ACHN (cell line): ENCODE results near the gene GGCT.

Experiments used
- DNase-seq: peaks from one replicate; pipeline ENCODE4 v3.0.0-alpha.2; 2015
- in situ Hi-C: cut with HindIII; loops from 2 replicates; pipeline ENCODE4 v1.10.0; 2017; ENCODE audit warnings: low sequenced_read_pairs, low pct_ligation_motif_present, low pct_unique_long_range_greater_than_20kb

Gene GGCT

GRCh38 chr7:30448461-30449189 lies 56.0 kb downstream of the GGCT start:
- no peak for DNase-seq
- in situ Hi-C loops, result no loop called here

GRCh38 chr7:30447466-30447865 lies 57.2 kb downstream of the GGCT start:
- DNase-seq, result no peak
- in situ Hi-C loops, result no loop called here
